D341Med (cell line): ENCODE data around the gene VAMP4.
"Not testable (repeated sequence)": the region's sequence is repeated elsewhere in the genome, so short reads cannot be mapped to it uniquely, and the experiment has no call there.

Source experiments
- DNase-seq: peaks from one replicate; pipeline ENCODE4 v3.0.0; 2012; ENCODE audit warnings: low spot score

VAMP4 gene

GRCh38 chr1:171751221-171751620 is 9.4 kb upstream of the VAMP4 start:
- DNase-seq = no peak

GRCh38 chr1:171748651-171749050 is 6.8 kb upstream of the VAMP4 start:
- no peak for DNase-seq

- no peak for DNase-seq
These were observed 3.1 kb upstream of the VAMP4 start for GRCh38 chr1:171744986-171745385.

- no peak for DNase-seq
These were observed 1.4 kb upstream of the VAMP4 start for GRCh38 chr1:171743081-171743870.

GRCh38 chr1:171742577-171742922 is 685 bp upstream of the VAMP4 start:
- peak; percentile 56 for DNase-seq

GRCh38 chr1:171740987-171741871 is 636 bp downstream of the VAMP4 start:
- DNase-seq = peak; percentile 63

- DNase-seq = no peak
These were observed 1.5 kb downstream of the VAMP4 start for GRCh38 chr1:171740356-171740863.

- DNase-seq = no peak
These were observed 2.2 kb downstream of the VAMP4 start for GRCh38 chr1:171739656-171740055.

GRCh38 chr1:171738911-171739310 is 3.0 kb downstream of the VAMP4 start:
- no peak for DNase-seq

GRCh38 chr1:171736196-171736595 is 5.7 kb downstream of the VAMP4 start:
- no peak for DNase-seq

- DNase-seq = no peak
These were observed 11.8 kb downstream of the VAMP4 start for GRCh38 chr1:171730052-171730451.

- DNase-seq = no peak
These were observed 14.1 kb downstream of the VAMP4 start for GRCh38 chr1:171727778-171728177.

- not testable (repeated sequence) for DNase-seq
These were observed 18.7 kb downstream of the VAMP4 start for GRCh38 chr1:171723180-171723579.

- DNase-seq = no peak
These were observed 23.0 kb downstream of the VAMP4 start for GRCh38 chr1:171718848-171719247.

GRCh38 chr1:171718216-171718615 is 23.6 kb downstream of the VAMP4 start:
- DNase-seq = no peak

- no peak for DNase-seq
These were observed 24.7 kb downstream of the VAMP4 start for GRCh38 chr1:171717062-171717718.

GRCh38 chr1:171716616-171717015 is 25.2 kb downstream of the VAMP4 start:
- DNase-seq = no peak

- DNase-seq = no peak
These were observed 26.0 kb downstream of the VAMP4 start for GRCh38 chr1:171715813-171716251.

- no peak for DNase-seq
These were observed 29.5 kb downstream of the VAMP4 start for GRCh38 chr1:171712341-171712740.

GRCh38 chr1:171711643-171712042 is 30.2 kb downstream of the VAMP4 start:
- no peak for DNase-seq

- no peak for DNase-seq
These were observed 34.3 kb downstream of the VAMP4 start for GRCh38 chr1:171707583-171707982.

GRCh38 chr1:171702598-171702997 is 39.3 kb downstream of the VAMP4 start:
- no peak for DNase-seq
